Body of pancreas (tissue), 4 donors: ENCODE data around the gene ARHGEF4.

ENCODE experiments used
- POLR2A ChIP-seq, 3 donors: fragments of 450-650 bp; IDR thresholded peaks; one replicate each; pipeline ENCODE4 v1.6.1; 2016; ENCODE audit warnings: antibody characterized with exemption in 3 of 3, mild to moderate bottlenecking in 2 of 3
- TF ChIP-seq, protein P1 (sequence below), 7 experiments: fragments of 450-650 bp in 4 of 7; fragments of 200-600 bp in 3 of 7; sonication (generic) in 3 of 7; IDR thresholded peaks; one replicate each; pipeline ENCODE4 v1.5.1; 2016 to 2019; ENCODE audit warnings: antibody characterized with exemption in 7 of 7

GRCh38 chr2:130864830-130865800, 28.4 kb downstream of the ARHGEF4 start:
- TF ChIP-seq POLR2A (IDR thresholded peaks at IDR 0.05): no peak
- TF ChIP-seq, protein P1, sequence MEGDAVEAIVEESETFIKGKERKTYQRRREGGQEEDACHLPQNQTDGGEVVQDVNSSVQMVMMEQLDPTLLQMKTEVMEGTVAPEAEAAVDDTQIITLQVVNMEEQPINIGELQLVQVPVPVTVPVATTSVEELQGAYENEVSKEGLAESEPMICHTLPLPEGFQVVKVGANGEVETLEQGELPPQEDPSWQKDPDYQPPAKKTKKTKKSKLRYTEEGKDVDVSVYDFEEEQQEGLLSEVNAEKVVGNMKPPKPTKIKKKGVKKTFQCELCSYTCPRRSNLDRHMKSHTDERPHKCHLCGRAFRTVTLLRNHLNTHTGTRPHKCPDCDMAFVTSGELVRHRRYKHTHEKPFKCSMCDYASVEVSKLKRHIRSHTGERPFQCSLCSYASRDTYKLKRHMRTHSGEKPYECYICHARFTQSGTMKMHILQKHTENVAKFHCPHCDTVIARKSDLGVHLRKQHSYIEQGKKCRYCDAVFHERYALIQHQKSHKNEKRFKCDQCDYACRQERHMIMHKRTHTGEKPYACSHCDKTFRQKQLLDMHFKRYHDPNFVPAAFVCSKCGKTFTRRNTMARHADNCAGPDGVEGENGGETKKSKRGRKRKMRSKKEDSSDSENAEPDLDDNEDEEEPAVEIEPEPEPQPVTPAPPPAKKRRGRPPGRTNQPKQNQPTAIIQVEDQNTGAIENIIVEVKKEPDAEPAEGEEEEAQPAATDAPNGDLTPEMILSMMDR (IDR thresholded peaks at IDR 0.05): no peak
